OCI-LY3 (cell line): ENCODE data around the gene GRAMD1C.

Experiments used
- CTCF ChIP-seq: fragments of 200-600, 300-600 bp; sonication (generic); IDR thresholded peaks from 2 replicates; pipeline ENCODE4 v1.5.1; 2014; ENCODE audit warnings: antibody characterized with exemption, low read length, low read depth
- EZH2phosphoT487 ChIP-seq: fragments of 200-600 bp; shearing (Covaris generic); IDR thresholded peaks from 2 replicates; pipeline ENCODE4 v1.6.1; 2018; ENCODE audit warnings: antibody characterized with exemption, mixed run types, low read depth

GRCh38 chr3:113802795-113803455 lies 35.7 kb upstream of the GRAMD1C start:
- TF ChIP-seq EZH2phosphoT487: no peak
- TF ChIP-seq CTCF: no peak
